IPS-18c (cell line): ENCODE measurements around the gene SSRP1.
"Not testable (repeated sequence)": the region's sequence is repeated elsewhere in the genome, so short reads cannot be mapped to it uniquely, and the experiment has no call there.

Experiments
- H3K4me3 ChIP-seq: 2 replicates; pipeline ENCODE4 v1.7.0; 2013; ENCODE audit warnings: low read depth, mild to moderate bottlenecking, low read length, moderate library complexity; ENCODE audit not compliant: insufficient read depth
- H3K9me3 ChIP-seq: one replicate; pipeline ENCODE4 v1.6.1; 2013; ENCODE audit warnings: mild to moderate bottlenecking, low read length, moderate library complexity; ENCODE audit not compliant: control insufficient read depth, insufficient read depth

Gene SSRP1

DNA sequence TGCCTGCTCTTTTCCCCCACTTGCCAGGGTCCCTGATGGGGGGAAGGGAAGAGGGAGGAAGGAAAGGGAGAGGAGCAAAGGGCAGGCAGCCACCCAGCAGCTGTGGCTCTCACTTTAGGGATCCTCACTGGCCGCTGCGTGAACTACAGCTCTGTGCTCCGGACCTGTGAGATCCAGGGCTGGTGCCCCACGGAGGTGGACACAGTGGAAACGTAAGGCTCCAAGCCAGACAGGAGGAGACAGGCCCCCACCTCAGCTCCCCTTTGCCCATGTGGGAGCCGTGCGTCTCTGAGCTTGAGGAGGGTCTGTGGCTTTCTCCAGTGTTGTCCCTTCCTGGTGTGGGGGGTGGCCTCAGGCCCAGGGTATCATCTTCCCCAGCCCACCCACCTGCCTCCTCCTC is 12.4 kb upstream of the SSRP1 start:
- no peak overlapping the region for H3K4me3 ChIP-seq
- no peaks in the 10 kb centered on the region for H3K9me3 ChIP-seq

- no peak overlapping the region for H3K4me3 ChIP-seq
- no peaks in the 10 kb centered on the region for H3K9me3 ChIP-seq
Observed at GRCh38 chr11:57347336-57347735, 11.6 kb upstream of the SSRP1 start.

DNA sequence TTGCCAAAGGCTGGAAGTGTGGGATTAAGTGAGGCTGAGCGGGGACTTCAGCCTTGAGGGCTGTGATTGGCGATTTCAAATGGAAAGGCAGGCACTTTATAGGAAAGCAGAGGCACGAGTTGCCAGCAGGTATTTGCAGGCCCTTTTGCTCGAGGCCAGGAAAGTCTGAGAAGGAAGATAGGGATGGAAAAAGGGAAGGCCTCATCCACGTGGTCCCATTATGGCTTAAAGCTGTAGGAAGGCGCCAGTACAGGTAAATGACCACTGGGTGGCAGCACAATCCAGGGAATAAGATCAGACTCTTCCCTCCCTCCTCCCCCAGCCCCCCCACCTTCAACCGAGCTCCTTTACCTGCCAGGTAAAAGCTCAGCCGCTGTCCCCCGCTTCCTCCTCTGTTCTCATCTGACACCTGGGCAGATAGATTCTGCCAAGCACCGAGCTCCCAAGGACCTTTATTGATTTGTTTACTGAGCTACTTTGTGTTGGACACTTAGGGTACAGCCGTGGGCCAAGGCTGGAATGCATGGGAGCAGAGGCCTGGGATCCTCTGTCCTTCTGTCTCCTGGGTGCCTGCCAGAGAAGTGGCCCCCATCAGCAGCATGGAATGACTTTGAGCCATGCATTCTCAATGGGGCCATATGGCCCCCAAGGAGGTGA is 10.0 kb upstream of the SSRP1 start:
- Histone ChIP-seq H3K4me3 (no peak overlapping the region), H3K9me3 (no peaks in the 10 kb centered on the region)

- Histone ChIP-seq H3K4me3 (no peak overlapping the region), H3K9me3 (no peaks in the 10 kb centered on the region)
Observed at GRCh38 chr11:57344826-57345225, 9.1 kb upstream of the SSRP1 start.

GRCh38 chr11:57343825-57344224 is 8.1 kb upstream of the SSRP1 start:
- H3K9me3 ChIP-seq, result no peaks in the 10 kb centered on the region
- no peak overlapping the region for H3K4me3 ChIP-seq

DNA sequence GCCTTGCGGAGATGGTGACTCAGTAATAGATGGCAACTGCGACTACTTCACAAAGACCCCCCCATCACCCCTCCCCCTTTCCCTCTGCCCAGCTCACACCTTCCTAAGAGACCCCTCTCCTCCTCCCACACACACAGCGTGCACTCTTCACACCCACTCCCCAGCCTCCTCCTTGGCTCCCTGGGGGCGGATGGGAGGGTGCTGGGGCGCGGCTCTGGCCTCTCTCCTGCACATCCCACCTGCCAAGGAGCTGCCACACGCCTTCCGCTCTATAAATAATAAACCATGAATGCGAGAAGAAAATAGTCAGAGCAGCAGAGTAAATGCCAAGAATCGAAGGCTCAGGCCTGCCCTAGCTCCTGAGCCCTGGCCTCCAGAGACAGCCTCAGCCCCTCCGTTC is 7.0 kb upstream of the SSRP1 start:
- no peak overlapping the region for H3K4me3 ChIP-seq
- no peaks in the 10 kb centered on the region for H3K9me3 ChIP-seq

DNA sequence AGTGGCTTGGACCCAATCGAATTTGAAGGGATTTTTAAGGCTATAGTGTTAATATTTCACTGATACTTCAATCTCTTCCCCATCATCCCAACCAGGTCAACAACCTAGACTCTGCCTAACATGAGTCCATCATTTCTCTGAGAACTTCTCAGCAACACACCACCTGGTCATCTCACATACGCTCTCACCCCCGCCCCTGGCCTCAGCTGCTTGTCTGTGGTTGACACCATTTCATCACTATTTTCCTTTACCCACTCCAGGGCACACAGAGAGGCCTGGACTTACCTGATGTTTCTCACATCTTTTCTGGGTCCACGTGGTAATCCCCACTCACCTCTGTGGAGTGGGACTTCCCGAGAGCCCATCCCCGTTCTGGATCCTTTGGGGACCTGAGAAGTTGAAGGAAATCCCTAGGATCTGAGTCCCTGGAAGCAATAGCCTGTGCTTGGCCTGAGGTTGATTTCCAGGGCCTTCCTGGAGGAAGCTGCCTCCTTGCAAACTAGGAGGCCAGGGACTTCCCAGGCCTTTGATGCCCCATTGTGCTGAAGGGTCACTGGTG is 5.6 kb upstream of the SSRP1 start:
- Histone ChIP-seq H3K4me3 (no peak overlapping the region), H3K9me3 (no peaks in the 10 kb centered on the region)

DNA sequence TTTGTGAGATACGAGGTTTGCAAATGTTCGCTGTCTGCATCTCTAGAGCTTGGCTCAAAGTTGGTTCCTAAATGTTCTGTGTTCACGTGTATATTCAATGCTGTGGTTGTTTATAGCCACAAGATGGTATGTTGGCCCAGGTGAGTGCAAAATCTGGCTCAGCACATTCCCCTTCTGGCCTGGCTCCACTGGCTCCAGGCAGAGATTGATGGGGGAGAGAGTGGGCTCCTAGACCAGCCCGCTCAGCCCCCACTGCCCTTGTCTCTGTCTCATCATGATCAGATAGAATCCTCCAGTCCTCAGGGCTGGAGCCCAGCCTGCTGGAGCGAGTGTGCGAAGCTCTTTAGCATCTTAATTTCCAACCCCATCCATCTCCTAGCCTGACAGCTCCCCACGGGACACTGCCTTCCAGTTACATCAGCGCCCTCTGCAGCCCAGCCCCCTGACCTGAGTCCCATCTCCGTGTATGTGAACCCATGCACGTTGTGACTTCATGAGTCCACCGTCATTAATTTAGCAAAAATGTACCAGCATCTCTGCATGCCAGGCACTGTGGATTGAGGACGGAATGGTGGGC is 4.4 kb upstream of the SSRP1 start:
- Histone ChIP-seq H3K9me3 (no peaks in the 10 kb centered on the region), H3K4me3 (peak overlapping the region; percentile 9; the same call in 1 of the 2 replicates)

- Histone ChIP-seq H3K9me3 (no peaks in the 10 kb centered on the region), H3K4me3 (no peak overlapping the region)
Observed at GRCh38 chr11:57339328-57339727, 3.6 kb upstream of the SSRP1 start.

- Histone ChIP-seq H3K9me3 (no peaks in the 10 kb centered on the region), H3K4me3 (no peak within 1 kb of the TSS; the same call in 1 of the 2 replicates)
Observed at GRCh38 chr11:57338142-57338541, 2.5 kb upstream of the SSRP1 start, which contains the start of gene P2RX3. Gene P2RX3 (plus strand): TSS chr11:57338352. CDS start chr11:57338551, 199 bp downstream.

GRCh38 chr11:57336856-57337255 is 1.2 kb upstream of the SSRP1 start:
- H3K9me3 ChIP-seq, H3K4me3 ChIP-seq: not testable (repeated sequence)

- Histone ChIP-seq H3K9me3 (no peaks in the 10 kb centered on the region), H3K4me3 (peak overlapping the region; percentile 82; the same call in 1 of the 2 replicates)
Observed at GRCh38 chr11:57336111-57336666, 497 bp upstream of the SSRP1 start.

DNA sequence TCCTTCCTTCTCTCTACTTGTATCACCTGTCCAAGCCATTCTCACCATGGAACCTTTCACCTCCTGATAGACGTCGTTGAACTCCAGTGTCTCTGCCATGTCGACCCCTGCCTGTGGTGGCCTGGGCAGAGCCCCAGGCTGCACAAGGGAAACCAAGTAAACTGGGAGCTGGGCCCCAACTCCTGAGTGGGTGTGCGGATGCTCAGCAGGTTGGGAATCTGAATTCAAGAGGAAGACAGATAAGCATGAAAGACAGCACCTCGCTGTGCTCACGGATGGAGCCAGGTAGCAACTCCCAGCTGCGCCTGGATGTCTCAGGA is 709 bp downstream of the SSRP1 start:
- peak overlapping the region; percentile 82 for H3K4me3 ChIP-seq
- H3K9me3 ChIP-seq, result no peaks in the 10 kb centered on the region

GRCh38 chr11:57332694-57333440 is 2.8 kb downstream of the SSRP1 start:
- Histone ChIP-seq H3K9me3 (no peaks in the 10 kb centered on the region), H3K4me3 (no peak overlapping the region)

GRCh38 chr11:57331720-57332119 is 4.0 kb downstream of the SSRP1 start:
- no peak overlapping the region for H3K4me3 ChIP-seq
- H3K9me3 ChIP-seq, result no peaks in the 10 kb centered on the region

DNA sequence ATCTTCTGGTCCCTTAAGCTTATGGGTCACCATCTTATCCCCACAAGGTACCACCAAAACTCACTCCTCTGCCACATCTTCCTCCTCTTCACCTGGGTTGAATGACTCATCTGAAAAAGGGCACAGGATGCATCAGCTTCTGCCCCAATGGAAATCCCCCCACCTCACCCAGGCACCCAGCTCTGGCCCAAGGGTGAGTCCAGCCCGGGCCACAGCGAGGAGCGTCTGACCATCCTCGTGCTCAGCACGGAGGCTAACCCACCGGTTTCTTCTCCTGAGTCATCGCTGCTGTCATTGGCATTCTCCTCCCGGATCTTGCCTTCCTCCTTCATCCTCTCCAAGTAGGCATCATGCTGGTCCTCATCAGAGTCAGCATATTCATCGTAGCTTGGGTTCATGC is 5.7 kb downstream of the SSRP1 start:
- H3K4me3 ChIP-seq, result no peak overlapping the region
- H3K9me3 ChIP-seq, result no peaks in the 10 kb centered on the region

GRCh38 chr11:57327721-57328120 is 8.0 kb downstream of the SSRP1 start:
- H3K4me3 ChIP-seq, result no peak overlapping the region

GRCh38 chr11:57325735-57326048 is 10.0 kb downstream of the SSRP1 start:
- H3K9me3 ChIP-seq, result no peaks in the 10 kb centered on the region
- peak overlapping the region; percentile 36; the same call in 1 of the 2 replicates for H3K4me3 ChIP-seq

More at GRCh38 chr11:57327721-57328120, 8.0 kb downstream of the SSRP1 start:
- H3K9me3 ChIP-seq, result no peaks in the 10 kb centered on the region
